HG03175 (cell line): ENCODE measurements around the gene ATXN2.
A peak's percentile ranks its signal among the peaks of the same experiment; 100 is the strongest.

Source experiments
- ATAC-seq: cut with Tn5 transposase; IDR thresholded peaks from one replicate; pipeline ENCODE4 v1.9.1; 2021; ENCODE audit warnings: mild to moderate bottlenecking, moderate library complexity; ENCODE audit not compliant: unreplicated experiment

The ATXN2 gene

DNA sequence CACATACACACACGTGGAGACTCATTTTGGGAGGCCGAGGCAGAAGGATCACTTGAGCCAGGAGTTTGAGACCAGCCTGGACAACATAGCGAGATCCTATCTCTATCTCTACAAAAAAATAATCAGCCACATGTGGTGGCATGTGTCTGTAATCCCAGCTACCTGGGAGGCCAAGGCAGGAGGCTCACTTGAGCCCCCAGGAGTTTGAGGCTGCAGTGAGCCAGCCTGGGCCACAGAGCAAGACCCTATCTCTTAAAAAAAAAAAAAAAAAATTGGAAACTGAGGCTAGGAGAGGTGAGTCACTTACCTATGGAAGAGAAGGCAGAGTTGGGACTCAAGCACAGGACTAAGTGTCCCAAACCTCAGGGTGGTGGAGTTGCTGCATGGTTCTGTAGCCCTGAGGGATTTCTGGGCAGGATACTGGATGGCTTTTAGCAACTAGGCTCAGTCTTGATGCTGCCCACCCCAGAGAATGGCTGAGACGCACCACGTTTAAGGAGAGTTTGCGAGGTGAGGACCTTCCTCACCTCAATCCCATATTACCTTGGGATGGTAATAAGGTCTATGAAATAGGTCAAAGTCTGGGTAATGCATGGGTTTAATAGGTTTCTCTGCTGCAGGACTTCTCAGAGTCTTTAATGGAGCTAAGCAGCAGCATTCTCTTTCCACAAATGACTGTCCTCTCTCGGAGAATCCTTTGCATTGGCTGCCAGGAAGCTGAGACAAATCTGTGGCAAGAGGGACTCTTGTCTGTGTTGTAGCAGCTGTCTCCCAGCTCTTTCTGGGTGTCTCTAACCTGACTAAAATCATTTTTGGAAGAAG lies 157.8 kb downstream of the ATXN2 start:
- ATAC-seq: no peak

DNA sequence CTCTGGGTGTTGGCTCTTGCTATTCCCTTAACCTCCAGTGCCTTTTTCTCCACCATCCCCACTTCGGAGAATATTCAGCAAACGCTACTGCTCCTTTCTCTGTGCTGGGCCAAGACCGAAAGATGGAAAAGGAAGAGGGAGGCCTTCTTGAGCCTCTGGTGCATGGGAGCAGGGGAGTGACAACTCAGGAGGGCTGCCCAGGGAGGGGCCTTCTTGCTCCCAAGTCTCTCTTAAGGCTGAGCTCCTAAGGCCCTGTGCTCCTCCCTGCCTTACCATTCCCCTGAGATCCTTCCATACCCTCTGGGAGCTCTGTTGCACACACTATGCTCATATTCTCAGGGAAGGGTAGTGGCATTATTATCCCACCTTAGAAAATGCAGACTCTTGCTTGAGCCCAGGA lies 158.5 kb downstream of the ATXN2 start:
- ATAC-seq: no peak

DNA sequence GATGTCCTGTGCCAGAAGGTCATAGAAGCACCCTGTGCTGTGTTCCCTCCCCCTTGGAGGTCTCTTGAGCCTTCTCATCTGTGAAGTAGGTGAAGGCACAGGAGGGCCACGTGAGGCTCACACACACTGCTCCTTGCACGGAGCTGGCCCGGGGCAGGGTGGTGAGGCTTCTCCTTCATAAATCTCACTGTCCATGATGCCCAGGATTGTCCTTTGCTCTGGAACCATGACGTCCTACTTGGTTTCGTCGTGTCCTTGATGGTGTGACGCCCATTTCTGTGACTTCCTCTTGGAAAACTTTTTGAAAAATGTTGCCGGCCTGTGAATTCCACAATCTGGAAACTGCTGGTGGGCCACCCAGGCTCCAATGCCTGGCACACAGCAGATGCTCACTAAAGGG lies 159.0 kb downstream of the ATXN2 start:
- ATAC-seq: no peak

DNA sequence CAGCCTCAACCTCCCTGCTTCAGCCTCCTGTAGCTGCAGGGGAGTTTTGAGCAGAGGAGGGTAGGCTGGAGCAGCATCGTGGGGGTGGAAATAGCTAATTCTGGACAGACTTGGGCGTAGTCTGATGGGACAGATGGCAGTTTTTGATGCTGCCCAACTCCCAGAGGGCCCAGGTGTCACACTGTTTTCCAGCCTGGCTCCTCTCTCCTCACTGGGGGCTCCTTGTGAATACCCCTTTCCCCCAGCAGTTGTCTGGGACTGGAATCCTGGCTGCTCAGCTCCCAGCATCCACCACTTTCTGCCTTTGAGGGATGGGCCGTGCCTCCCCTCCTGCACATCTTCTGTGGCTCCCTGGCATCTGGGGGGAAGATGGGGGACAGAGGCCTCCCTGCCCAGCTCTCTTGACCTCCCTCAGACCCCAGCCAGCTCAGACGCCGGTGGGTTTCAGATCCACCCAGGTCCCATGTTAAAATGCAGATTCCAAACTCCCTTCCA lies 159.4 kb downstream of the ATXN2 start:
- ATAC-seq: no peak

DNA sequence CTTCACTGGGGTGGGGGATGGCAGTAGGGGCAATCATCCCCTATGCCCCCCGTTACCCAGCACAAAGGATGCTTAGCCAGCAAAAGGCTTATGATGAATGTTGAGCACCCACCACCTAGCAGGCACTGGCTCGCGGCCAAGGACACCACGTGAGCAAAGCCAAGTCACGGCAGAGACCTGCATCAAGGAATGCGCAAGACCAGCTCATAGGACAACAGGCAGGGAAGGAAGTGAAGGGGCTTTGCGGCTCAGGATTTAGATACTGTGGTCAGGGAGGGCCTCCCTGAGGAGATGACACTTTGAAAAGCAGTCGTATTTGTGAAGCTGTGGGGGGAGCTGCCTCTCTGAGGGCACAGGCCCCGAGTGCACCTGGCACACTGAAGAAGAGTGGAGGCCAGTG lies 160.6 kb downstream of the ATXN2 start:
- no peak for ATAC-seq

DNA sequence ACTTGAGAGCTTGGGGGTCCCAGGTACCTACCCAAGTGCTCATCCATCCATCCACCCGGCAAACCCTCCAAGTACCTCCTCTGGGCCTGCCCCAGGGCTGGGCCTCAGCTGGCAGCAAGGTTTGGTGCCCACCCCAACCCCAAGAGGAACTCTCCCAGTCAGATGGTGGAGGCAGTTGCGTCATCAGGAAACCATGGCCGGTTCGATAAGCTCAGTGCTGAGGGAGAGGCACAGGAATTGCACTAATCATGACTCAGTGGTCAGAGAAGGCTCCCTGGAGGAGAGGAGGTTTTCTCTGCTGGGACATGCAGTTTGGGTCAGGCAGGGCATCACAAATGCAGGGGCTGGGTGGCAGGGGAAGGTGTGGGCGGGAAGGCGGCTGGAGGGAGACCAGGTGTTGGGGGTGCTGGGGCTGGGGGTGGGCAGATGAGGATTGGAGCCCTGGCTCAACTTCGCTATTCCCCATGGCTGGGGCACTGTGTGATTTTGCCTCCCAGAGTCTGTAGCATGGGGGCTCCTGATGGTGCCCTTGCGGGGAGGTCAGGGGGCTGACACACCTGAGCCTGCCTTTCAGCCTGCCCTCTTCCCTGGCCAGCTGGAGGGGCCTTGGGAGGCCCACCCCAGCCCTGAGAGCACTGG lies 161.2 kb downstream of the ATXN2 start:
- no peak for ATAC-seq

DNA sequence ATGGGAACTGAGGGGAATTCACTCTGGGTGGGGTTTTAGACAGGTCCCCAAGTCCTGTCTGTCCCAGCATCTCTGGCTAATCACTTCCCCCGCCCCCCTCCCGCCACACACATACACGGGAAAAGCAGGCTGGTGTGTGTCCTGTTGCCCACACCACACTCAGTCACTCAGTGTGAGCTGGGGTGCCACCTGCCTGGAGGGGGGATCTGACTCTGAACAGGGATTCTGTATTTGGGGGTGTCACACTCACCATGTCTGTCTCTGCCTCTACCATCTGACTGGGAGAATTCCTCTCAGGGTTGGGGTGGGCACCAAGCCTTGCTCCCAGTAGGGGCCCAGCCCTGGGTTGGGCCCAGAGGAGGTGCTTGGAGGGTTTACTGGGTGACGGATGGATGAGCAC lies 162.3 kb downstream of the ATXN2 start:
- no peak for ATAC-seq

DNA sequence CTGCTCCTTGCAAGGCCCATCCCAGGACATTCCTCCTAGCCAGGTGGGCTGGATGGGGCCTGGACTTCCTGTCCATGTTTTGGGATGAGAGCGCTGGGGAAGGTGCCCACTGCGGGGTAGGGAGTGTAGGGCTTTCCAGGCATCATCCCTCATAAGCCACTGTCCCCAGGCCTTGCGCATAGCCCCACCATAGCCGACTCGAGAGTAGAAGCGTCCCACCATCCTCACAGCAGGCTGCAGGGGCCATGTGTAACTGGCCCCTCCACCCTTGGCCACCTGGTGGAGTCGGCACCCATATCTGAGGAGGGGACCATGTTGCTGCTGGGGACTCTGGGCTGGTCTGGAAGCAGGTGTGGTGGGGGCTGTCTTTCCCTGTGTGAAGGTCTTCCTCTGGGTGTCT lies 162.8 kb downstream of the ATXN2 start:
- ATAC-seq: no peak

DNA sequence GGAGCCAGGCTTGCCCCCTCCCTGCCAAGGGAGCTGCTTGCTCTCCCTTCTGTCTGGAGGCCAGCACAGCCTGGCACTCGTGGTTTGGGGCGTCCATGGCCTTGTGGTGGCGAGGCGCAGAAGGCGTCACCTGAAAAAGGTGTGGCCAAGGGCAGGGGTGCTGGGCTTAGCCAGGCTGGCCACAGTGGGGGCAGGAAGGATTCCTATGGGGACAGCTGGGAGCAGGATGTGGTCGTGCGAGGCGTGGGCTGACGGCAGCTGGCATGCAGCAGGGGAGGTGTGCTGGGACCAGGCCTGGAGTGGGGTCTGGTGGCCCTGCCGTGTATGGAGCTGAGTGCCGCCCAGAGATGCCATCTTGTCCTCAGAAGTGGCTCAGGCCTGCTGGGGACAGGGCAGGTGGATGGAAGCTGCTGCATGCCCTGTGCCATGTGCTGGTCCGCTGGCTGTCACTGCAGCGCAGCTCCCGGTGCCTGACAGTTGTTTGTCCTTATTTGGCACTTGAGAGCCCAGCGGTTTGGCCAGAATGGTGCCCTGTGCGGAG lies 163.4 kb downstream of the ATXN2 start:
- ATAC-seq: no peak

DNA sequence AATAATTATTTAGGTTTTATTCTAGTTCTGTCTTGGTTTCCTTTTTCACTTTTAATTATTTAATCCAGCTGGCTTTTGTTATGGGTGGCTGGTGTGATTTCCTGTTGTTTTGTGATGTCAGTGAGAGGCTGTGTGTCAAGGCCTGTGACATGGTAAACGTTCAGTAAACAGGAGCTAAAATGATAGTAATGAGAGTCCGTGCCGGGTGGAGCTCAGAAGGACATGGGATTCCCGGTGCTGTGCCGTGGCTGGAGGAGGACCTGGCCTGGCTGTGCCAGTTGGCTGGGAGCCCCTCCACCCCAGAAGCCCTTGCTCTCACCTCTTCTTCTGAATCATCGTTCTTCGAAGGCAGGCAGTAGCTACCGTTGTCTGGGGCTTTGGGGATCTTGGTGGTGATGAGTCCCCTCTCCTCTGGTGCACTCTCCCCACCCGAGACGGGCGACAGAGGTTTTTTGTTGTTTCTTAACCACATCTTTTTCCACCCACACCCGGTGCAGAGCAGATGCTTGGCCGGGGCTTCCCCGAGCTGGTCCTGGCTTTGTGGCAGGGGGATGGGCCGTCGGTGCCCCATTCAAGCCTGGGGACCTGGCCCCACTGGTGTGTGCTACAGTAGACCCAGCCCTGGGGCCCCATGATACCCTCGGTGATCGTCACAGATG lies 164.3 kb downstream of the ATXN2 start:
- ATAC-seq: peak; percentile 74

DNA sequence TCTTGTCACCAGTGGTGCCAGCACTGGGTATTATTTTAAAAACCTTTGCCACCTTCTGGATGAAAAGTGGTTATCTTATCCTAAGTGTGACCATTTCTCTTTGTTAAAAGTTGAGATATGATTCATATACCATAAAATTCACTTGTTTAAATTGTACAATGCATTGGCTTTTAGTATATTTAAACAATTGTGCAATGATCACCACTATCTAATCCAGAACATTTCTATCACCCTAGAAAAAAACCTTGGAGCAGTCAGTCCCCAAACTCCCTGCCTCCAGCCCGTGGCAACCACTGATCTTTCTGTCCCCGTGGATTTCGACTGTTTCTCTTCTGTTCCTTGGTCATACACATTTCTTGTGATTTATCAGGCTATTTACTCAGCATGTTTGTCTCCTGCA lies 165.1 kb downstream of the ATXN2 start:
- no peak for ATAC-seq

DNA sequence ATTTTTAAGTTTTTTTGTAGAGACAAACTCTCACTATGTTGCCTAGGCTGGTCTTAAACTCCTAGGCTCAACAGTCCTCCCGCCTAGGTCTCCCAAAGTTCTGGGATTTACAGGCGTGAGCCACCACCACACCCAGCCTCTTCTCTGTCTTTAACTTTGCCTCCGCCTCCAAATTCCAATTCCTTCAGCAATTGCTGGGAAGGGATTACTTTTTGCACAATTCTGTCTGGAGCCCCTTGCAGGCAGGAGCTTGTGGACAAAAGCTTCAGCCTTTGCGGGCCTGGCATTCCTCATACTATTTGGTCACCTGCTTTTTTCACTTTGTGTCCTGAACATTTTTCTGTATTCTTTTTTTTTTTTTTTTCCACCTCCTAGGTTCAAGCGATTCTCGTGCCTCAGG lies 167.3 kb downstream of the ATXN2 start:
- no peak for ATAC-seq

DNA sequence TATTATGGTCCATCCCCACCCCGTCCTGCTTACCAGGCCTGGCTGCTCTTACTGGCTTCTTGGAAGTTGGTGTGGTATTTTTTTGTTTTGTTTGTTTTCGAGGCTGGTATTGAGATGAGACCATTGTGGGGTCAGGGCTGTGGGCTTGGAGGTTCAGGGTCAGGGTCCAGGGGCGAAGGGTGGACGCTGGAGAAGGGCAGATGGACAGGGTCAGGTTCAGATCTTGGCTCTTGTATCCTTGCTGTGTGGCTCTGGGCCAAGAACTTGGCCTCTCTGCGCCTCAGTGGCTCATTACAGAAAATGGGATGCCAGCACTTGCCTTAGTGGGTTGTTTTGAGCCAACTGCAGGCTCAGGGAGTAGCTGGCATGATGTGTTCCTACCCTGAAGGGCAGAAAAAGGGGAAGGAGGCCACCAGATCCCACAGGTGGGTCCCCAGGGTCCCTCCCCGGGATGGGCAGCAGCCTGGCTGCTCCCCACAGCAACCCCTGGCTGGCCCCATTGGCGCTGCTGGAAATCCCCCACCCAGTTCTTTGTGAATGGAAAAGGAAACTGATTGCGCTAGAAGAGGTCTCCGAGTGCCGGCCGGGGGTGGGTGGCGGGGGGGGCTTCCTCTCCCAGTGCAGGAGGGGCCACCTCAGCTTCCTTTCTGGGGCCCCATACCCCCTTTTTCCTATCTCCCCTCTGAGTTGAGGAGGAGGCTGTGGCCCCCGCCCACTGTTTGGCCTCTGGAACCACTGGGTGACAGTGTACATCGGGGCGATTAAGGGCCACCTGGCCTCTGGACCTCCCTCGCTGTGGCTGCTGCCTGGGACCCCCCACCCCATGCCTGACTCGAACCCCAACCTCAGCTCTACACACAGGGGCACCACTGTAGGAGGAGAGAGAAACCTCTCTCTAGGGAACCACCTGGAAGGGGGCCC lies 168.4 kb downstream of the ATXN2 start:
- no peak for ATAC-seq

DNA sequence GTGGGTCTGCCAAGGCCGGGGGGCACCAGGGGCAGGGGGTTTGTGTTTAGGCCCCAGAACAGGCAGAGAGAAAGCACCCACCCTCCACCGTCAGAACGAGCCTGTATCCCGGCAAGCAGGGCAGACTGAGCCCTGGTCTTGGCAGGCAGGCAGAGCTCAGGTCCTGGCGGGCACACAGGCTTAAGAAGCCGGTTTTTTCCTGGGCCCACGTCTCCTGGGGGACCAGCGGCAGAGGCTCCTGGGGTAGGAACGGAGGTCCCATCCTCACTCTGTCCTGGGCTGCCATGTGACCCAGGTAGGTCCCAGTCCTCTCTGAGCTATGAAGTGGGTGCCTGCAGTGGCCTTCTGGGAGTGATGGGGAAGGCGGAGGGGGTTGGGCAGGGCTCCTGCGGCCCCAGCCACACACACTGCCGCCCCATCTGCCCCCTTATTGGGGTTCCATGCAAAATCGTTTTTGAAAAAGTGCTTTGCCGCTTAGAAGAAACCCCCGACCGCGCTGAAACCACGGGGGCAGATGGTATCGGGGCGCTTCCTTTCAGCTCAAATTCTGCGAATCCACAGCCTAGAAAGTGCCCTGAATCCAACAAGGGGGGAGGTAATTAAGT lies 169.2 kb downstream of the ATXN2 start:
- no peak for ATAC-seq

DNA sequence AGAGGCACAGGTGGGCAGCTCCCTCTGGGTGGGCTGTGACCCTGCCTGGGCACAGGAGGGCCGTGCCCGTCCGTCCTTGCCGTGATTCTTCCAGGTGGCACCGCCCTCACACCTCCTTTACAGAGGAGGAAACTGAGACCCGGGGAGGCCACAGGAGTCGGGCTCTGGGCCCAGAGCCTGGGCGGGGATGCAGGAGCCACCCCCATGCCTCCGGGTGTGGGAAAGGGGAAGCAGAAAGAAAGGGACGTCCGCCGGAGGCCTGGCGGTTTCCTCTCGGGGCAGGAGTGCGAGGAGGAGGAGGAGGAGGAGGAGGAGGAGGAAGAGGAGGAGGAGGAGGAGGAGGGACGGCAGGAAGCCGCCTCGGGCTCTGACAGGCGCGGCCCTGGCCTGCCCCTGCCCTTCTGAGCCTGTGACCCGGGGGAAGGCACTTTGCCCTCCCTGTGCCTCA lies 170.4 kb downstream of the ATXN2 start:
- no peak for ATAC-seq

DNA sequence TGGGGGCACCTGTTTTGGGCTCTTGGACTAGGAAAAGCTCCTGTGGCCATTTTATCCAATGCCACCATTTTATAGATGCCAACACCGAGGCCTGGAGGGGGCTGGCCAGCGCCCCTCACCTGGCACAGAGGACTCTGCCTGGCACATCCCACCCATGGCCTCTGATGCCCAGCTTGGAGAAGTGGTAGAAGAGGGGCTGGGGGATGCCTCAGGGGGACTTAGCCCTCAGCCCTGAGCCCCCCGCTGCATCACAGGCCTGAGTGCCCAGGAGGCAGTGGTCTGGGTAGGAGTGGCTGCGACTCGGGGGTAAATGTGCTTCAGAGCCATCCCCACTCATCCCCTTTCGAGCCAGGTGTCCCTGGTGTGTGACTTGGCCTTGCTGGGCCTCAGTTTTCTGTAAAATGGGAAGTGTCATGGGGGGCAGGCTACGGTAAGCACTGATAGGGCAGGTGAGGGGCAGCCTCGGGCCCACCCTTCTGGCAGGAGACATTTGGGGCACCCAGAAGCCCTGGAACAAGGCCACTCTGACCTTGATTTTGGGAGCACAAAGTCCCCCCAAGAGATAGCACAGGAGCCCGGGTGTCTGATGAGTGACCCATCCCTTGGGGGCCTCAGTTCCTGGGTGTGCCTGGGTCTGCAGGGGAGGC lies 170.9 kb downstream of the ATXN2 start:
- no peak for ATAC-seq

DNA sequence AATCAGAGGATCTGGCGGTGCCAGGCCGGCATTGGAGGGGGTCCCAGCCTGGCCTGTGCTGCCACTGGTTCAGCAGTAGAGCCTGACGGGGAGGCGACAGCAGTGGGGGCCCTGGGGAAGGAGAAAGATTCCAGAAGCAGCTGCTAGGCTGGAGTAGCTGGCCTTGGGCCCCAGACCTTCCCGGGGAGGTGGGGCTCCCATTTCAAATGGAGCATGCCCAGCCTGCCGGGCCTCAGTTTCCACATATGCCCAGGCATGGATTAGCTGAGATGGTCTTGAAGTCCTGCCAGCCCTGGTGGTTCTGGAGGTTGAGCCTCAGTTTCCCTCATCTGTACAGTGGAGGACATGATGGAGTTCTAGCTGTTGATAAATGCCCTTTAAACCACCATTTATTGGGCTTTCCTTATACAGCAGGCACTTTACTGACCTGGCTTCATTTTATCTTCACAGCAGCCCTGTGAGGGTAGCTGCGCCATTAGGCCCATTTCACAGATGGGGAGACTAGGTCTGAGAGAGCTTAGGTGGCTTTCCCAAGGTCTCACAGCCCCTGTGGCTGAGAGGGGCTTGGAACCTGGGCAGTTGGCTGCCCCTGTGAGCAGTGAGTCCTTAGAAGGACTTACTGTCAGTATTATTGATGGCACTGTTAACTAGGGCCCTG lies 171.6 kb downstream of the ATXN2 start:
- no peak for ATAC-seq

DNA sequence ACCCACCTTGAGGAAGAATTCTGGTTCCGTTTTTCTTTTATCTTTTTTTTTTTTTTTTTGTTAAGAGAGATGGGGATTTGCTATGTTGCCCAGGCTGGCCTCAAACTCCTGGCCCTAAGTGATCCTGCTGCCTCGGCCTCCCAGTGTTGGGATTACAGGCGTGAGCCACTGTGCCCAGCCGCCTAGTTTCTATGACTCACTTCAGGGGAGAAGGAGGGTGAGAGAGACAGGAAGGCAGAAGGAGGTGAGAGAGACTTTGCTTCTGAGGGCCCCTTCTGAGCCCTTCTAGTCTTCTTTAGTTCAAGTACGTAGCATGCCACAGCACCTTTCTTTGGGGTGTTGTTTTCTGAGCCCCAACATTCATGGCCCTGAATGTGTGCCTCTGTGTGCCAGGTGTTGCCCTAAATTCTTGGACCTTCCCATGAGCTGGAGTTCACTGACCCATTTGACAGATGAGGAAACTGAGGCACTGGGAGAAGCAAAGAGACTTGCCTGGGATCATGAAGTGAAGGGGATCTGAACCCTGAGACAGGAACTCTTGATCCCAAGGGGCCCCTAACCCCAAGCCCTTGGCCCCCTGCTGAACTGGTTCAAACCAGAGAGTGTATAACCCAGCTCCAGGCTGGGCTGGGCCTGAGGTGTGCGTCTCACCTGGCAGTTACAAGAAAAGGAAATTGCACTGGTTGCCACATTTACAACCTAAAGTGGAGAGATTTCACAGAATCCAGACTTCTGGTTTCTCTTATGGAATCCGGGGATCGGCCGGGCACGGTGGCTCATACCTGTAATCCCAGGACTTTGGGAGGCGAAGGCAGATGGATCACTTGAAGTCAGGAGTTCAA lies 172.6 kb downstream of the ATXN2 start:
- ATAC-seq: no peak
